Measurements from ENCODE around the gene GLIS1.

Gene GLIS1

GRCh38 chr1:53716150-53716549 is 22.8 kb downstream of the GLIS1 start:
- DNase-seq = no peak

GRCh38 chr1:53715478-53715877 is 23.5 kb downstream of the GLIS1 start:
- DNase-seq = no peak

DNA sequence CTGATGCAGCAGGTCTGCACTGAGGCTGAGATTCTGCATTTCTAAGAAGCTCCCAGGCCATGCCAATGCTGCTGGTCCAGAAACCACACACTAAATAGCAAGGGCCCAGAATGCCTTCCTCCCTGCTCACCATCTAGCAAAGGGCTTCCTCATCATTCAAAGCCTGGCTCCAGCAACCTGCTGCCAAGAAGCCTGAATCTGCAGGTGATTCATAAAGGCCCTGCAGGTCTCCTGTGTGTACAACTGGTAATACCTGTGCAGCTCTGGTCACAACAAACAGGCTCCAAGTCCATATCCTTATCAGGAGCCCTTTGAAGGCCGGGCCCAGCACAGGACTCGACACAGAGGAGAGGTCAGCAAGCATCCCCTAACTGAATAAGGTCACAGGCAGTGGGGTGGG is 26.7 kb downstream of the GLIS1 start:
- no peak for DNase-seq

- no peak for DNase-seq
Measured at GRCh38 chr1:53710584-53710983, 28.4 kb downstream of the GLIS1 start.

DNA sequence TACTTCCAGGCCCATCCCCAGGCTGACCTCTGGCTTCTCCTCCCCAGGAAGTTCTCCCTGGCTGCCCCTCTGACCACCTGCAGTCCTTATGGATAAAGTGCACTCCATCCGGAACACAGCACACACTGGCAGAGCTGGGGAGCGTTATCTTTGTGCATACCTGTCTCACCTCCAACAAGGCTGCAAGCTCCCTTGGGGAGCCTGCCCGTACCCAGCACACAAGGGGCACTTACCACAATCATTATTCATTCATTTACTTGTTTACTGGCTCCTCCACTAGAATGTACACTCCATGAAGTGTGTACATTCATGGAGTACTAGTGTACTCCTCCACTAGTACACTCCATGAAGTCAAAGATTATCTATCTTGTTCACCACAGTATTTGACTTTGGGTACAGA is 30.3 kb downstream of the GLIS1 start:
- DNase-seq = no peak

- DNase-seq = no peak
Measured at GRCh38 chr1:53706356-53706755, 32.6 kb downstream of the GLIS1 start.

DNA sequence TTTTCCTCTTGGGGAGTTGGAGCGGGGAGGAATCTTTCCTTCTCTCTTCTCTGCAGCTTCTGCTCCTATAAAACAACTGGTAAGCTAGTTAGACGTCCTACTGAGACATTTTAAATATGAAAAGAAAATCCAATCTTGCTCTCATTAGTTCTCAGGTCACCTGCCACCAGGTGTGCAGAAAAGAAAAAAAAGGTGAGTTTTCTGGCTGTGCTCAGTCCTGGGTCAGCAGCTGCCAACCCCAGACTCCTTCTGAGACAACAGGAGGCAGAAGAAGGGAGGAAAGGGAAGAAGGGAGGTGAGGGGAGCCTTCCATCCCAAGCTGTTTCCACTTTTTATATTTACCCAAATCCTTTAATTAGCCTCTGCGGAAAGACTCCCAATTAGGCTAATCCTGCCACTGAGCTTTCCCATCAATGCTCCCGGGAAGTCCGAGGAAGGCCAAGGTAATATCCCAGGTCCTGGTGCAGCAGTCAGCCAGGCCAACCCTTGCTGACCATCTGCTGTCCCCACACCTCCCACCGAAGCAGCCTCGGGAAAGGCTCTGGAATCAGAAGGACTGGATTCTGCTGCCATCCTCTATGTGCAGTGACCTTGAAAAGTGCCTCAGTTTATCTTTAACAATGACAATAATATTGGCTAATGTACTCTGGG is 33.4 kb downstream of the GLIS1 start:
- no peak for DNase-seq

DNA sequence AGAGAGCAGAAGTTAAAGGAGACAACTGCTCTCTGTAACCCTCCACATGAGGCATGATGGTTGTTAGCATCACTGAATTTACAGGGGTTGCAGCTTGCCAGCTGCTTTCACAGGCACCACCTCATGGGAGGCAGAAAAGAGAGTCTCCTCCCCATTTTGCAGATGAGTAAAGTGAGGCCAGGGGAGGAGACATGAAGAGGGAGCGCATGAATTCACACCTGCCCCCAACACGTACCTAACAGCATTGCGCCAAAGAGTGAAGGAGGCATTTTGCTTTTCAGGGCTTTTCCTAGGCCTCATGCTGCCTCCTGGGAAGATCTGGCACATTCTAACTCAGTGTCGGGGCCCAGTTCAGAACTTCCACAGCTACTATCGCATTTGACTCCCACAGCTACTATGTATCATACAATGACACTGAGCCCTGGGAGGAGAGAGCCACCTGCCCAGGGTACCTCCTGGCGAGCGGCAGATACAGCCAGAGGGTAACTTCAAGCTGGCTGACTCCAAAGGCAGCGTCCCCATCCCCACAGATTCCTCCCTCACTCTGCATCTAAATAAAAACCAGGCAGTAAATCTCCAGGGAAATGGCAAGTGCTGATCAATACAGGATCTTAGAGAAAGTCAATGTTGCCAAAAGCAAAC is 34.0 kb downstream of the GLIS1 start:
- DNase-seq = no peak

- no peak for DNase-seq
Measured at GRCh38 chr1:53704304-53704703, 34.7 kb downstream of the GLIS1 start.

GRCh38 chr1:53703174-53703573 is 35.8 kb downstream of the GLIS1 start:
- no peak for DNase-seq

GRCh38 chr1:53702341-53702740 is 36.6 kb downstream of the GLIS1 start:
- no peak for DNase-seq

DNA sequence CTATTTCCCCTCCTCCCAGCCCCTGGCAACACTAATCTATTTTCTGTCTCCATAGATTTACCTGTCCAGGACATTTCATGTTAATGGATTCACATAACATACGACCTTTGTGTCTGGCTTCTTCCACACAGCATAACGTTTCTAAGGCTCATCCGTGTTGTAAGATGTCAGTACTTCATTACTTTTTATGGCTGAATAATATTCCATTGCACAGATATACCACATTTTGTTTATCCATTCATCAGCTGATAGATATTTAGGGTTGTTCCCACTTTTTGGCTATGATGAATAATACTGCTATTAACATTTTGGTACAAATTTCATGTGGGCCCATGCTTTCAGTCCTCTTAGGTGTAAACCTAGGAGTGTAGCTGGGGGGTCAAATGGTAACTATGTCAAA is 38.2 kb downstream of the GLIS1 start:
- no peak for DNase-seq

DNA sequence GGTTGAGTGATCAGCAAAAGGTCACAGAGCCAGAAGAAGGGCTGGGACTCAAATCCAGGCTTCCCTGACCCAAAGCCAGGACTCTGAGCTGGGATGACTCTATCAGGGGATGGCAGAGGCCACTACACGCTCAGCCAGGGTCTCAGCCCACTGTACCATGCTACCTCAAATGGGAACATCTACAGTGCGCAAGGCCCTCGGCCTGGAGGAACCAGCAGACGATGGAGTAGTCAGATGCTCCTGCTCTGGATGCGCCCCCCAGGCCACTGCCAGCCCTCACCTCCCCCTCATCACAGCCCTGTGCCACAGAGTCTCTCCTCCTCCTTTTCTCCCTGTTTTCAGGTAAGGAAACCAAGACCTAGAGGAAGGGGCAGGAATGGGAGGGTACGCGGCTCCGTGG is 39.0 kb downstream of the GLIS1 start:
- DNase-seq = no peak

DNA sequence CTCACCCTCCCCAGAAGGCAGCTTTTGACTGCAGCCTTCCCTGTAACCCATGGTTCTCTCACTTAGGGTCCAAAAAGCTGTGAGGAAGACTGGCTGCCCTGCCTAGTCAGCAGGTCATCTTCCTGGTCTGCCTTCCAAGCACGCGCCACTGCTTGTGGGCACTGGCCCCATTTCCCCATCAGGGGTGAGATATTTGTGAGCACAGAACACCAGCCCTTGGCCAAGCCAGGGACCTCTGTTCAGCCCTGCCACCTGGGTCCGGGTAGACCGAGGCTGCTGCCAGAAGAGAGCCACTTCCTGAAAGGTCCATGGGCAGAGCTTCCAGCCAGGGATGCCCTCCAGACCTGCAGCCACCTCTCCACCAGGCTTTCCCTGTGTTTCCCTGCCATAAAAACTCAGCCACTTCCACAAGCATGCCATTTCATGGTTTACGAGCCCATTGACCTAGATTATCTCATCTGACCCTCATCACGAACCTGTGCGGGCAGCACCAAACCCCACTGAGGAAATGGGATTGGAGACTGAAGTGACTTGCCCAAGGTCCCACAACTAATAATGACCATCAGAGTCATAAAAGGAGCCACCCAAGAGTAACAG is 40.5 kb downstream of the GLIS1 start:
- DNase-seq = no peak

- DNase-seq = no peak
Measured at GRCh38 chr1:53697721-53698383, 41.1 kb downstream of the GLIS1 start.

DNA sequence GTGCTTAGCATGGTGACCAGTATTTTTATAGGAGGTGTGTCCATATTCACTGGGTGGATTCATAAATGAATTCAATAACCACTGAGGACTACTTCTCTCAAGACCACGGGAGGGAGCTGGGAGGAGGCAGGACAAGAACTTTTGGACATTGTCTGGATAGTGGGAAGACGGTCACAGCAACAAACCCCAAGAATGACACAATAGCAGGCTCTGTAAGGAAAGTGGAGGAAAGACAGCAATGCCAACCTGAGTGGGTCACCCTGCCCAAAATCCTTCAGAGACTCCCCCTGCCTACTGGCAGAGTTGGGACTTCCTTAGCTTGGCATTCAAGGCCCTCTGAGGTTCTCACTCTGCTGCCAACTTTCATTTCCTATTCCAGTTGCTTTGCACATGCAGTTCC is 42.0 kb downstream of the GLIS1 start:
- no peak for DNase-seq

- DNase-seq = no peak
Measured at GRCh38 chr1:53696571-53696970, 42.4 kb downstream of the GLIS1 start.

DNA sequence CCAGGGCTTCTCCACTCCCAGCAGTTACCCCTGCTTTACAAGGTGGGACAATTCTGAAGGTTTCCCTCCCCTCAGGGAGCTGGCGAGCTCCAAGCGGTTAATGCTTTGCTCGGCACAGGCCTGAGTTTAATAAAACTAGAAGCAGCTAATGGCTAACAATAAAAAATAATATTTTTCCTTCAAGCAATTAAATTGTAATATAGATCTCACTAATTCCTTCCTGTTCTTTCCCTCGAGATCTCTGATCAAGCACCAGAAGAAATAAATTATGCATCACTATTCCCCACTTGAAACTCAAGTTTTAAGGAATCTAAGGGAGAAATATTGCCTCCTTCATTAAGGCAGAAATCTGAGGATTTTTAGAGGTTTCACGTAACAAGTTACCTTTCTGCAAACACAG is 42.9 kb downstream of the GLIS1 start:
- no peak for DNase-seq

- DNase-seq = no peak
Measured at GRCh38 chr1:53695116-53695515, 43.8 kb downstream of the GLIS1 start.

GRCh38 chr1:53694718-53695091 is 44.3 kb downstream of the GLIS1 start:
- no peak for DNase-seq

DNA sequence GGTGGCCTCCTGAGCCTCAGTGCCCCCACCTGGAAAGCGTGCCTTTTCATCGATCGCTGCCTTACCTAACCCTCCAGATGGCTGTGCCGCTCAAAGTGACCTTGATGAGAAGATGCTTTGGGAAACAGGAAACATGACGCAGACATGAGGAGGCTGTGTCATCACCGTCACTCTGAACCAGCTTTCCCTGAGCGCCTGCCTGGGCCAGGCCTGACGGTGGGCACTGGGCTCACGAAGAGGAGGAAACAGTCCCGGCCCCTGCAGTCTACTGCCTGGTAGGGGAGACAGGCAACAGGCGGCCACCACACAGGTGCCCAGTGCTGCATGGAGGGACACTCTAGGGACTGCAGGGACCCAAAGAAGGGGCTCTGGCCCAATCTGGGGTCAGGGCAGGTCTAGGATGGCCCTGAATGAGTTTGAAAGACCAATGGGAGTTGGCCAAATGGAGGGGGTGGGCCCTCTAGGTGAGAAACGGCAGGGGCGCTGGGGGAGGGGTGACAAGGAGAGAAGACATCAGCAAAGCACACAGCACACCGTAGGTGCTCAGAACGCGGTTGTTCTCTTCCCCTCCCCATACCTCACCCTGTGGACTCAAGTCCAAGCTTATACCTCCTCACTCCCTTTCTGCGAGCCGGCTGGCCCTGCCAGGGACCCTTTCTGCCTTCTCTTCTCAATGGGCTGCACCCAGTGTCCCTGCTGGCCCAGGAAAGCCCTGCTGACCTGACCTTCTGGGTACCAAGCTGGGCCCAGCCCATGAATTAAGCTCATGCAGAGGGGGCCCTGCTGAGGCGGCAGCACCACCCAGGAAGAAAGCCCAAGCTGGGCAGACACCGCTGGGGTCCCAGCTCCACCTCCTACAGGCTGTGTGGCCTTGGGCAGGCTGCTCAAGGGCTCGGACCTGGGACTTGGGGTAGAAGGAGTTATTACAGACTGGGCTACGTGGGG is 44.9 kb downstream of the GLIS1 start:
- DNase-seq = no peak

GRCh38 chr1:53693339-53693738 is 45.6 kb downstream of the GLIS1 start:
- DNase-seq = no peak

- no peak for DNase-seq
Measured at GRCh38 chr1:53691326-53691725, 47.6 kb downstream of the GLIS1 start.

All from activated T-cell treated with anti-CD3 and anti-CD28 coated beads for 4 hours (primary cell).